ENCODE measurements around the gene FIGLA. TPM values are rescaled to one million over a fixed set of nuclear protein-coding genes. Genes with fewer than 3 reads are reported as not detected.

The FIGLA gene
- not detected in 2 replicates for polyA plus RNA-seq

GRCh38 chr2:70790136-70790828 lies at the start of gene FIGLA:
TSS of gene FIGLA (minus strand) at chr2:70790643. CDS start at chr2:70790638, 5 bp downstream.

DNA sequence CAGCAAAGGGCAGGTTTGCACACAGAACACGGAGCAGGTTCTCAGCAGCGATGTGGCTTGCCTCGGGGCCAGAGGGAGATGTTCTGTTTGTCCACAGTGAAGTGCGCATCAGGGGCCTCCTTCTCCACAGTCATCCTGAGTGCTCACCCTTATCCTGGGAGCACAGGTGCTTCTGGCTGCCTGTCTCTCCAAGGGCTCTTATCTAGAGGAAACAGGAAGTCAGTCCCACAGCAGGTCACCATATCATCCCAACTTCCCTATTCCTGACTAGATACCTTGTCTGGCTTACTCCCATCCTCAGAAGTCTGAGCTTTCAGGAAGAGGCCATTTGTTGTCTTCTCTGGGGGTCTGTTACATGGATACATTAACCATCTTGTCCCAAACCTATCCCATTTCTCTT lies 45.2 kb upstream of the FIGLA start, which contains the start of gene CD207:
Gene CD207, minus strand, starts transcription at position 174 of the 400 bp plus-strand sequence. Its CDS starts 40 bp downstream, at position 134.

DNA sequence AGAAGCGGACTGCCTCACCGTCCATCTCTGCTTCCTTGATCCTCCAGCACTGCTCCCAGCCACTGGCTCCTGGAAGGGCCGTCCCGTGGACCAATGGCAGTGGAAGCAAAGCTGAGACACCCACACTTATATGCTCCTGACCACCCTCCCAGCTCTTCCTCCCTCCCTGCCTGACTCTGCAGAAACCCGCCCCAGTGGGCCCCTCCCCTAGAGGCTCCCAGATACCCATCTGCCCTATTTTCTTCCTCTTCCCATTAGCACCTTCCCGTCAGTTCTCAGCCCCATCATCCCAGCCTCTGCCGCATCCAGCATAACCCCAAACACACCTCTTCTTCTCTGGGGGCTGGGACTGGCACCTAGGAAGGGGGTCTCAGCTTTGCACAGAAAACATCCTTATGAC lies 30.1 kb upstream of the FIGLA start, which contains the start of gene CLEC4F:
Gene CLEC4F, minus strand, starts transcription at position 101 of the 400 bp plus-strand sequence. Its CDS starts 76 bp downstream, at position 25.

GRCh38 chr2:70767699-70768589 lies 22.5 kb downstream of the FIGLA start, which contains the start of gene ADD2:
TSS of gene ADD2 (minus strand) at chr2:70768200. CDS start at chr2:70706408, 61,792 bp downstream.

Other genes starting within 250 kb of the FIGLA start
- gene TGFA, start 236.8 kb downstream of the FIGLA start, polyA plus RNA-seq: 0.55 and 3.7 TPM in 2 replicates
- 0.46 and 5.4 TPM in 2 replicates for gene ADD2, start 22.4 kb downstream of the FIGLA start, polyA plus RNA-seq
- not detected in 2 replicates for gene CLEC4F, start 30.0 kb upstream of the FIGLA start, polyA plus RNA-seq
- not detected in 2 replicates for gene CD207, start 45.2 kb upstream of the FIGLA start, polyA plus RNA-seq
- 0.40 TPM in 1 of 2 replicates, not detected in the other for gene VAX2, start 109.9 kb upstream of the FIGLA start, polyA plus RNA-seq
- not detected in 2 replicates for gene ATP6V1B1, start 145.3 kb upstream of the FIGLA start, polyA plus RNA-seq
- gene ANKRD53, start 188.0 kb upstream of the FIGLA start, polyA plus RNA-seq: not detected in 2 replicates
- gene TEX261, start 204.2 kb upstream of the FIGLA start, polyA plus RNA-seq: 15.1 and 16.5 TPM in 2 replicates